ENCODE measurements around the gene PRKAB1. TPM values are rescaled to one million over a fixed set of nuclear protein-coding genes. Genes with fewer than 3 reads are reported as not detected.

PRKAB1 gene
- total RNA-seq, 2 donors from 2014 or later, result 19.0 to 31.9 TPM

DNA sequence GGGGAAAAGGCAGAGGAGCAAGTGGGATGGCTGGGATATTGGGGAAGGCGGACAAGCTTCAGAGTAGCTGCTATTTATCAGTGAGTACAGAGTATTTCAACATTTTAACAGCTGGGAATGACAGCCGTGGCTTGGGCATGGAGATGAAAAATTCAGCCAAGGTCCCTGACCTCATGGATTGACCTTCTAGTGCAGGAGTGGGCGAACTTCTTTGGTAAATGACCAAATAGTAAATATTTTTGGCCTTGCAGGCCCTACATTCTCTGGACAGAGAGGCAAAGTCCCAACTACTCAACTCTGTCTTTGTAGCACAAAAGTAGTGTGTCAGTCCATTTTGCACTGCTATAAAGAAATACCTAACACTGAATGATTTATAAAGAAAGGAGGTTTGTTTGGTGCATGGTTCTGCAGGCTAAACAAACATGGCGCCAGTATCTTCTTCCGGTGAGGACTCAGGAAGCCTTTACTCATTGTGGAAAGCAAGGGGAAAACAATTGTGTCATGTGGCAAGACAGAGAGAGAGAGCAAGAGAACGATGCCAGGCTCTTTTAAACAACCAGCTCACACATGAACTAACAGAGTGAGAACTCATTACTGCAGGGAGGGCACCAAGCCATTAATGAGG is 40.8 kb upstream of the PRKAB1 start:
- Histone ChIP-seq H3K4me1 (ENCODE audit: control insufficient read depth in 1 of 2, low read depth in 2 of 2) (no peaks in the 10 kb centered on the region), H3K4me3 (no peak overlapping the region), H3K9me3 (no peaks in the 10 kb centered on the region), H3K36me3 (no peaks in the 10 kb centered on the region), H3K27ac (no peak overlapping the region), H3K27me3 (replicated peaks; ENCODE audit: insufficient read depth) (no peaks in the 10 kb centered on the region)
- DNase-seq (ENCODE audit: low spot score) (no peak), ATAC-seq (ENCODE audit: insufficient number of reproducible peaks, low FRiP score, low read depth) (no peak)
- TF ChIP-seq CTCF (IDR thresholded peaks at IDR 0.05), result no peak

DNA sequence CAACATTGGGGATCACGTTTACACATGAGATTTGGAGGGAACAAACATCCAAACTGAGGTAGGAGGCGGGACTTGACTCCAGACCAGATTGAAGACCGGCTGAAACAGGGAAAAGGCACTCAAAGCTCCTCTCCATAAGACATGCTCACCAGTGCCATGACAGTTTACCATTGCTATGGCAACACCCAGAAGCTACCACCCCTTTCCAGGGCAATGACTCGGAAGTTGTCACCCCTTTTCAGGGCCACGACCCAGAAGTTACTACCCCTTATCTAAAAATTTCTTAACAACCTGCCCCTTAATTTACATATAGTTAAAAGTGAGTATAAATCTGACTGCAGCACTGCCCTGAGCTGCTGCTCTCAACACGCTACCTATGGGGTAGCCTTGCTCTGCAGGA is 40.2 kb upstream of the PRKAB1 start:
- Histone ChIP-seq H3K4me1 (ENCODE audit: control insufficient read depth in 1 of 2, low read depth in 2 of 2) (no peaks in the 10 kb centered on the region), H3K36me3 (no peaks in the 10 kb centered on the region), H3K27ac (no peak overlapping the region), H3K4me3 (no peak overlapping the region), H3K27me3 (replicated peaks; ENCODE audit: insufficient read depth) (no peaks in the 10 kb centered on the region), H3K9me3 (no peaks in the 10 kb centered on the region)
- ATAC-seq (ENCODE audit: insufficient number of reproducible peaks, low FRiP score, low read depth) (no peak), DNase-seq (ENCODE audit: low spot score) (no peak)
- TF ChIP-seq CTCF (IDR thresholded peaks at IDR 0.05), result no peak

DNA sequence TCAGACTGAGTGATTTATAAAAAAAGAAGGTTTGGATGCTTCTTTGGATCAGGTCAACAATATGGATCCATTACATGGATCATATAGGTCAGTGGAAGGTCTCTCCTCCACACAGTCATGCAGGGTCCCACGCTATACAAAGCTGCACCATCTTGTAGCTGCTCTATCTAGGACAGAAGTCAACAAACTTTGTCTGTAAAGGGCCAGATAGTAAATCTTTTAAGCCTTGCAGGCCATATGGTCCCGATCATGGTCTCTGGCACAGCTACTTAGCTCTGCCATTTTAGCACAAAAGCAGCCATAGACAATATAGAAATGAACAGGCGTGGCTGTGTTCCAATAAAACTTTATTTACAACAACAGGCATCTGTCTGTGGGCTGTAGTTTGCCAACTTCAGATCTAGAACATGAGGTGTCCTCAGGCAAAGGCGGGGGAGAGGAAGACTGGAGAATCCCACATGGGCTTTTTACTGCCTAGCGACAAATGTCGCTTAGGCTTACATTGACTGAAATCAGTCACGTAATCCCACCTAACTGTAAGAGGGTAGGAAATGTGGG is 37.6 kb upstream of the PRKAB1 start:
- TF ChIP-seq CTCF (IDR thresholded peaks at IDR 0.05), result no peak
- ATAC-seq (ENCODE audit: insufficient number of reproducible peaks, low FRiP score, low read depth) (no peak), DNase-seq (ENCODE audit: low spot score) (no peak)
- no peaks in the 10 kb centered on the region for H3K4me1 ChIP-seq (ENCODE audit: control insufficient read depth in 1 of 2, low read depth in 2 of 2)
- no peak overlapping the region for H3K27ac ChIP-seq
- no peaks in the 10 kb centered on the region for H3K9me3 ChIP-seq
- no peaks in the 10 kb centered on the region for H3K36me3 ChIP-seq
- H3K27me3 ChIP-seq (replicated peaks; ENCODE audit: insufficient read depth), result no peaks in the 10 kb centered on the region
- H3K4me3 ChIP-seq, result no peak overlapping the region

DNA sequence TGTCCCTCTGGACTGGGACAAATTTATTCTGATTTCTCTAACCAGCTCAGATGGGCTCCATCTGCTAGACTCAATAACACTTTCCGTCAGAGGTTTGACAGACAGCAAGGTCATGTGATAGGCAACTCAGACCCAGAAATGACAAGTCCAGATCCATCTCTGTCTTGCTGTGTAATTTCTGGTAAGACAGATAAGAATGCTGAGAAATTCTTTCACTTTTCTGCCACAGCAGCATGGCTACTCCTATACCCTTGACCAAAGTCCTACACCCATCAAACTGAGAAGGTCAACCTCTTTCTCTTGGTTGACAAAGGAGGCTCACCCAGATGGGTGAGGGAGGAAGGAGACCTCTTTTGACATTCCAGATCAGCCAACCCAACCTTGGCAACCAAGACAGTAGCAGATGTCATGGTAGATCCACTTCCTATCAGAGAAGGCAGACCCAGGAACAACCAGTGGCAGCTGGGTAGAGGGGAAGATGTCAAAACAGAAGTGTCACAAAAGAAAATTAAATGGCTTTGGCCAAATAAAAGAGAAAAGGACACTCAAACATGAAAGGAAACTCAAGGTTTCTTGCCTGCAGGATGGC is 36.9 kb upstream of the PRKAB1 start:
- ATAC-seq (ENCODE audit: insufficient number of reproducible peaks, low FRiP score, low read depth) (no peak), DNase-seq (ENCODE audit: low spot score) (no peak)
- H3K4me3 ChIP-seq, result no peak overlapping the region
- no peaks in the 10 kb centered on the region for H3K27me3 ChIP-seq (replicated peaks; ENCODE audit: insufficient read depth)
- H3K36me3 ChIP-seq, result no peaks in the 10 kb centered on the region
- TF ChIP-seq CTCF (IDR thresholded peaks at IDR 0.05), result no peak
- H3K27ac ChIP-seq, result no peak overlapping the region
- no peaks in the 10 kb centered on the region for H3K4me1 ChIP-seq (ENCODE audit: control insufficient read depth in 1 of 2, low read depth in 2 of 2)
- no peaks in the 10 kb centered on the region for H3K9me3 ChIP-seq

DNA sequence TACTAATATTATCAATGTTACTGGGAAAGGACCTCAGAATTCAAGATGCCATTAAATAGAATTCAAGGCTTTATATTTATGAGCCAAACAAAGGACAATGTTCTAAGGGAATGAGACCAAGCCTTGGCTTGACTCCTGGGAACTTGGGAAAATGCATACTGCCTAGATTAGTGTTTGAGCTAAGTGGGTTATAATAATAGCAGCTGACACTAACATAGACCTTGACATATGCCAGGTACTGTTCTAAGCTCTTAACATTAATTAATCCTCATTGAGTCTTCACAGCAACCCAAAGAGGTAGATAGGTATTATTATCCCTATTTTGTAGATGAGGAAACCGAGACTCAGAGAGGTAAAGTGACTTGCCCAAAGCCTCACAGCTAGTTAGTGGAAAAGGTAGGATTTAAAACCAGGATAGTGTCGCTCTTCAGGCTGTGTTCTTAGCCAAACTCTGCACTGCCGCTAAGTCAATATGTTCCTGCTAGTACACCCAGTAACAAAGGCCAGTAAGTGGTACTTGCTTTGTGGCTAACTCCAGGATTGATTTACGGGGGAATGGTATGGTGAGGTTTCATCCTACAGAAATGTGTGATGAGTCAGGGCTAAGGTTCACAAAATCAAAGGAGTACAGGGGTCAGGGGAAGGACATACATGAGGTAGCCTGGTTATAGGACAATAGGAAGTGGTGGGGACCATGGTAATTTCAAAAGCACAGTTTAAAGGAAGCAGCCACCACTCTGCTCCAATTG is 35.8 kb upstream of the PRKAB1 start:
- Histone ChIP-seq H3K27me3 (replicated peaks; ENCODE audit: insufficient read depth) (no peaks in the 10 kb centered on the region), H3K4me3 (no peak overlapping the region), H3K27ac (no peak overlapping the region), H3K4me1 (ENCODE audit: control insufficient read depth in 1 of 2, low read depth in 2 of 2) (no peaks in the 10 kb centered on the region), H3K36me3 (no peaks in the 10 kb centered on the region), H3K9me3 (no peaks in the 10 kb centered on the region)
- ATAC-seq (ENCODE audit: insufficient number of reproducible peaks, low FRiP score, low read depth) (no peak), DNase-seq (ENCODE audit: low spot score) (no peak)
- no peak for TF ChIP-seq CTCF (IDR thresholded peaks at IDR 0.05)

Data from thoracic aorta (tissue), 2 donors.